Mesendoderm (in vitro differentiated cells): ENCODE results near the gene CAPN5.

ENCODE experiments used
- DNase-seq: peaks from one replicate; pipeline ENCODE4 v3.0.0; 2013
- H2AK5ac ChIP-seq: 2 replicates; pipeline ENCODE4 v1.6.1; 2013; ENCODE audit warnings: low read length, inconsistent platforms
- H2BK120ac ChIP-seq: 2 replicates; pipeline ENCODE4 v1.6.1; 2013; ENCODE audit warnings: low read depth, mild to moderate bottlenecking, low read length, moderate library complexity, mixed read lengths
- H2BK15ac ChIP-seq: replicated peaks from 2 replicates; pipeline ENCODE4 v1.6.1; 2013; ENCODE audit warnings: low read depth, mild to moderate bottlenecking, moderate library complexity
- H2BK5ac ChIP-seq: 2 replicates; pipeline ENCODE4 v1.6.1; 2013; ENCODE audit warnings: low read length, inconsistent platforms
- H3K18ac ChIP-seq: 2 replicates; pipeline ENCODE4 v1.6.1; 2013; ENCODE audit warnings: mild to moderate bottlenecking, low read length, mixed read lengths
- H3K23ac ChIP-seq: one replicate; pipeline ENCODE4 v1.6.1; 2013; ENCODE audit warnings: low read length
- H3K27ac ChIP-seq: 2 replicates; pipeline ENCODE4 v1.5.1; 2013; ENCODE audit warnings: low read depth, mild to moderate bottlenecking, inconsistent platforms, low read length, moderate library complexity
- H3K27me3 ChIP-seq: 2 replicates; pipeline ENCODE4 v1.6.1; 2013; ENCODE audit warnings: low read length, control low read depth, mild to moderate bottlenecking, inconsistent platforms; ENCODE audit not compliant: insufficient read depth, poor library complexity
- H3K36me3 ChIP-seq: 2 replicates; pipeline ENCODE4 v1.6.1; 2013; ENCODE audit warnings: low read length, inconsistent platforms; ENCODE audit not compliant: control insufficient read depth, insufficient read depth
- H3K4ac ChIP-seq: one replicate; pipeline ENCODE4 v1.6.1; 2013; ENCODE audit warnings: low read depth, mild to moderate bottlenecking, low read length, moderate library complexity
- H3K4me1 ChIP-seq: 2 replicates; pipeline ENCODE4 v1.6.1; 2013; ENCODE audit warnings: low read depth, low read length, inconsistent platforms; ENCODE audit not compliant: control insufficient read depth
- H3K4me2 ChIP-seq: 2 replicates; pipeline ENCODE4 v1.6.1; 2013; ENCODE audit warnings: low read length
- H3K4me3 ChIP-seq: 2 replicates; pipeline ENCODE4 v1.5.1; 2013; ENCODE audit warnings: mild to moderate bottlenecking, low read length
- H3K56ac ChIP-seq: one replicate; pipeline ENCODE4 v1.6.1; 2013; ENCODE audit warnings: low read length
- H3K79me1 ChIP-seq: 2 replicates; pipeline ENCODE4 v1.6.1; 2013; ENCODE audit warnings: low read length, inconsistent platforms
- H3K79me2 ChIP-seq: 2 replicates; pipeline ENCODE4 v1.6.1; 2013; ENCODE audit warnings: mild to moderate bottlenecking, low read length; ENCODE audit not compliant: control insufficient read depth, insufficient read depth
- H3K9ac ChIP-seq: 2 replicates; pipeline ENCODE4 v1.6.1; 2013; ENCODE audit warnings: low read length, inconsistent platforms
- H4K5ac ChIP-seq: one replicate; pipeline ENCODE4 v1.6.1; 2013; ENCODE audit warnings: low read length
- H4K8ac ChIP-seq: one replicate; pipeline ENCODE4 v1.6.1; 2013; ENCODE audit warnings: low read depth, mild to moderate bottlenecking, control low read depth, low read length, moderate library complexity
- whole genome bisulfite sequencing: extraction: QIAGEN DNeasy Blood & Tissue Kit; methylation state at CpG from one replicate; pipeline ENCODE4 v1.1.7; 2013; ENCODE audit warnings: low lambda C conversion rate, missing lambda C conversion rate; ENCODE audit not compliant: insufficient coverage; ENCODE audit errors: extremely low coverage; 5-methylcytosine and 5-hydroxymethylcytosine counted together

CAPN5 gene

GRCh38 chr11:77068457-77069335 lies 1.9 kb downstream of the CAPN5 start:
- H3K23ac ChIP-seq, result no peak overlapping the region
- no peaks in the 10 kb centered on the region for H3K36me3 ChIP-seq
- H3K18ac ChIP-seq, result no peak overlapping the region
- no peaks in the 10 kb centered on the region for H3K27me3 ChIP-seq
- H3K4ac ChIP-seq, result no peak overlapping the region
- H3K4me3 ChIP-seq, result no peak overlapping the region
- H2AK5ac ChIP-seq, result no peak overlapping the region
- H2BK5ac ChIP-seq, result no peak overlapping the region
- no peak overlapping the region for H3K56ac ChIP-seq
- H3K4me1 ChIP-seq, result no peaks in the 10 kb centered on the region
- no peak overlapping the region for H4K8ac ChIP-seq
- no CpG with 5 or more reads among the region's 7 CpGs for WGBS
- H3K4me2 ChIP-seq, result no peak overlapping the region
- H2BK120ac ChIP-seq, result no peak overlapping the region
- no peak overlapping the region for H3K27ac ChIP-seq
- H2BK15ac ChIP-seq, result no peak overlapping the region
- no peak overlapping the region for H3K9ac ChIP-seq
- H3K79me1 ChIP-seq, result no peaks in the 10 kb centered on the region
- DNase-seq, result no peak
- no peaks in the 10 kb centered on the region for H3K79me2 ChIP-seq
- H4K5ac ChIP-seq, result no peak overlapping the region

- Histone ChIP-seq H2BK15ac (no peak overlapping the region), H2BK5ac (no peak overlapping the region), H3K4me2 (no peak overlapping the region), H3K36me3 (no peaks in the 10 kb centered on the region), H2BK120ac (no peak overlapping the region), H3K79me2 (no peaks in the 10 kb centered on the region), H3K18ac (no peak overlapping the region), H3K4me3 (no peak overlapping the region), H3K4me1 (no peaks in the 10 kb centered on the region), H3K9ac (no peak overlapping the region), H4K5ac (no peak overlapping the region), H3K79me1 (no peaks in the 10 kb centered on the region), H3K56ac (no peak overlapping the region), H3K4ac (no peak overlapping the region), H3K27ac (no peak overlapping the region), H4K8ac (no peak overlapping the region), H3K23ac (no peak overlapping the region), H3K27me3 (no peaks in the 10 kb centered on the region), H2AK5ac (no peak overlapping the region)
- no peak for DNase-seq
- WGBS, result no CpG with 5 or more reads among the region's 6 CpGs
Measured at GRCh38 chr11:77069336-77069968, 2.7 kb downstream of the CAPN5 start.

GRCh38 chr11:77069969-77070582 lies 3.3 kb downstream of the CAPN5 start:
- Histone ChIP-seq H3K23ac (no peak overlapping the region), H3K79me1 (no peaks in the 10 kb centered on the region), H3K27ac (no peak overlapping the region), H3K56ac (no peak overlapping the region), H2BK120ac (no peak overlapping the region), H3K4me3 (no peak overlapping the region), H4K5ac (no peak overlapping the region), H3K27me3 (no peaks in the 10 kb centered on the region), H3K79me2 (no peaks in the 10 kb centered on the region), H2AK5ac (no peak overlapping the region), H3K36me3 (no peaks in the 10 kb centered on the region), H3K9ac (no peak overlapping the region), H3K4me2 (no peak overlapping the region), H3K18ac (no peak overlapping the region), H2BK15ac (no peak overlapping the region), H3K4ac (no peak overlapping the region), H3K4me1 (no peaks in the 10 kb centered on the region), H2BK5ac (no peak overlapping the region), H4K8ac (no peak overlapping the region)
- WGBS, result no CpG with 5 or more reads among the region's 8 CpGs
- no peak for DNase-seq

GRCh38 chr11:77071077-77071476 lies 4.3 kb downstream of the CAPN5 start:
- Histone ChIP-seq H3K36me3 (no peaks in the 10 kb centered on the region), H2AK5ac (no peak overlapping the region), H3K9ac (no peak overlapping the region), H3K4me2 (no peak overlapping the region), H3K4me1 (no peaks in the 10 kb centered on the region), H3K79me1 (no peaks in the 10 kb centered on the region), H3K4ac (no peak overlapping the region), H3K79me2 (no peaks in the 10 kb centered on the region), H3K27ac (no peak overlapping the region), H3K18ac (no peak overlapping the region), H4K8ac (no peak overlapping the region), H3K27me3 (no peaks in the 10 kb centered on the region), H3K56ac (no peak overlapping the region), H4K5ac (no peak overlapping the region), H2BK15ac (no peak overlapping the region), H2BK120ac (no peak overlapping the region), H3K4me3 (no peak overlapping the region), H2BK5ac (no peak overlapping the region), H3K23ac (no peak overlapping the region)
- no CpG with 5 or more reads among the region's 7 CpGs for WGBS
- DNase-seq, result no peak

- no peak overlapping the region for H3K4ac ChIP-seq
- H3K79me2 ChIP-seq, result no peaks in the 10 kb centered on the region
- H3K56ac ChIP-seq, result peak overlapping the region; percentile 52
- no peak overlapping the region for H3K27ac ChIP-seq
- no peak overlapping the region for H2BK5ac ChIP-seq
- no peaks in the 10 kb centered on the region for H3K36me3 ChIP-seq
- H3K79me1 ChIP-seq, result no peaks in the 10 kb centered on the region
- H2AK5ac ChIP-seq, result no peak overlapping the region
- no peaks in the 10 kb centered on the region for H3K4me1 ChIP-seq
- WGBS, result no CpG with 5 or more reads among the region's 15 CpGs
- no peak overlapping the region for H4K5ac ChIP-seq
- H3K27me3 ChIP-seq, result no peaks in the 10 kb centered on the region
- no peak overlapping the region for H2BK15ac ChIP-seq
- DNase-seq, result peak; percentile 40
- H3K4me2 ChIP-seq, result no peak overlapping the region
- H3K18ac ChIP-seq, result no peak overlapping the region
- no peak overlapping the region for H4K8ac ChIP-seq
- H3K9ac ChIP-seq, result peak overlapping the region; percentile 17
- H3K23ac ChIP-seq, result no peak overlapping the region
- H2BK120ac ChIP-seq, result no peak overlapping the region
- no peak overlapping the region for H3K4me3 ChIP-seq
Measured at GRCh38 chr11:77071671-77072605, 5.2 kb downstream of the CAPN5 start.
